HG02763 (cell line): ENCODE results near the gene CAMK1.

Source experiments
- ATAC-seq: cut with Tn5 transposase; IDR thresholded peaks from one replicate; pipeline ENCODE4 v1.9.1; 2021; ENCODE audit warnings: mild to moderate bottlenecking, moderate library complexity; ENCODE audit not compliant: unreplicated experiment

CAMK1 gene

GRCh38 chr3:9743548-9743947 lies 26.2 kb downstream of the CAMK1 start:
- no peak for ATAC-seq

DNA sequence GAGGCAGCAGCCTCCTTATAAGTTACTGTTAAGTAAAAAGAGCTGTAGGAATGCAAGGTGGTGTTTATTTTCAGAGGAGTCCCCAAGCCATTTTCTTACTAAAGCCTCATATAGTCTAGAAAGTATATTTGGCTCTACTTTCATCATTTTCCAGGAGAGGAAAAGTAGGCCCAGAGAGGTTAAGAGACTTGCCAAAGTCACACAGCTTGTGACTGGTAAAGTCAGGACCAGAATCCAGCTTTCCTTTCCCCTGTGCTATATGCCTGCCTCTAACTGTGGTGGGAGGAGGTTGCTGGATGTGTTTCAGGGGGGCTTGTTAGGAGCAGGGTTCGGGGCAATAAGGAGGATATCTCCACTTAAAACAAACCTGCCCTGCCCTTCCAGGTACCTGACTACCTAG lies 27.2 kb downstream of the CAMK1 start:
- no peak for ATAC-seq

GRCh38 chr3:9739181-9739580 lies 30.6 kb downstream of the CAMK1 start:
- no peak for ATAC-seq

DNA sequence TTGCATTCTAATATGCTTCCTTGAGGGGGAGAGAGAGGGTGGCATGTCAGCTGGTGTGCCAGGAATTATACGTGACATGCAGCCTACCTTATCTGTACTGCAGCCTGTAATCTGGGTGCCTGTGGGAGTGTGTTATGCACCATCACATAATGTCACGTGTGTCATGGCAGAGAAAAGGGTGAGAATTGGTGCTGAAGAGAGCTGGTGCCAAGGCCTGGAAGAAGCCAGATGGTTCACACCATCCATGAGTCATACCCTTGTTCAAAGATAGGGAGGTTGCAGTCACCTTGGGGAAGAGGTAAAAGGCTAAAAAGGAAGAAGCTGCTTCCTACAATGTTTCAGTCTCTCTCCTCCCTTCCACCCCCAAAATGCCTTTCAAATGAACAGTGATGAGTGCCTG lies 32.9 kb downstream of the CAMK1 start:
- ATAC-seq: no peak

DNA sequence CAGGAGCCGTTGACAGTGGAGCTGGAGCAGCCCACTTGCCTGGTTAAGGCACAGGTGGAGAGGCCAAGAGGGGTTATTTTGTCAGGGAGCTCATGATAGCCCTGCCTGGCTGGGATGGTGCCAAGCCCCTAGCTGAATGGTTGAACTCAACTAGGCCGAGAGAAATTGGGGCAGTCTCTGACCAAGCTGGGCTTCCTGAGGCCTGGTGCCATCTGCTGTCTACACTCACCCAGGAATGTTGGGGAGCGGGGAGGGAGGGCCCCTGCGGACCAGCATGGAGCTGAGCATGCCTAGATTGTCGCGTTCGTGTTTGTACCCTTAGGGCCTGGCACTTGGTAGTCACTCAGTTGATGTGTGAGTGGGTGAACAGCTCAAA lies 37.0 kb downstream of the CAMK1 start:
- ATAC-seq: no peak

- peak; percentile 3 for ATAC-seq
Observed at GRCh38 chr3:9732080-9732739, 37.5 kb downstream of the CAMK1 start.

DNA sequence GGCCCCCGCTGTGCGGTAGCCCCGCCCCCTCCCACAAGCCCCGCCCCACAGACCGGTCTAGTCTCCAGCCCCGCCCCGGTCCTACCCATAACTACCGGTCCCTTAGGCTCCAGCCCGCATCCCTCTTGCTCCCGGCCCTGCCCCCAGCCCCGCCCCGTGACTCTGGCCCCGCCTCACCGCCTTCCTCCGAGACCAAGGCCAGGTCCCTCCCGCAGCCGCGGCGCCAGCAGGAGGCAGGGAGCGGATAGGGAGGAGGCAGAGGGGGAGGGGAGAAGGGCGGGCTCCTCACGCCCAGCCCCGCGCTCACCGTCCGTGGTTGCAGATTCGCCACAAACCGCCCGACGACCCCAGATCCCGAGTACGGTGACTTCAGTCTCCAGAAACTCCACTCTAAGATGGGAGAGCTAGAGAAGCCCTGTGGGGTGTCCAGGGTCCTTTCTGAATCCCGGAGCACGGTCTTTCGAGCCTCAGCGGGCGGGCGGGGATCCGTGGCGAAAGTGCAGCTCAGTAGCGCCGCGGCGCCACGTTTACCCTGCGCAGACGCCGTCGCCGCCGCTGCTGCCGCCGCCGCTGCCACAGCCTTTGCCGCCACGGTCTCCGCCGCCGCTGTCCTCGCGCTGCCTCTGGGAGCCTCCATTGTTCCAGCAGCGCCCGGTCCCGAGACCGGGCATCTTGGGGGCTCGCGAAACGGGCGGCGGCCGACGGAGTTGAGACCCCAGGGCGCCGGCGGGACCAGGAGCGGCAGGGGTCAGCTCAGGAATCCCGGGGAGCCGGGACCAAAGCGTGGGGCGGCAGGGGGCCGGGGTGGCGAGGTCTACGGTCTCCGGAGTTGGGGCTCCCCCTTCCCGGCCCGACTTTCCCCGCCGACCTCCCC lies 38.3 kb downstream of the CAMK1 start, which contains the start of gene BRPF1:
BRPF1 (plus strand) TSS at position 530 of the 874 bp plus-strand sequence. CDS start 2,406 bp downstream, outside the sequence.
- peak; percentile 90 for ATAC-seq

GRCh38 chr3:9730657-9731205 lies 39.0 kb downstream of the CAMK1 start:
- ATAC-seq: peak; percentile 42

GRCh38 chr3:9729419-9729818 lies 40.3 kb downstream of the CAMK1 start:
- ATAC-seq: no peak

- ATAC-seq: no peak
Observed at GRCh38 chr3:9727743-9728142, 42.0 kb downstream of the CAMK1 start.

GRCh38 chr3:9727041-9727595 lies 42.6 kb downstream of the CAMK1 start:
- no peak for ATAC-seq

DNA sequence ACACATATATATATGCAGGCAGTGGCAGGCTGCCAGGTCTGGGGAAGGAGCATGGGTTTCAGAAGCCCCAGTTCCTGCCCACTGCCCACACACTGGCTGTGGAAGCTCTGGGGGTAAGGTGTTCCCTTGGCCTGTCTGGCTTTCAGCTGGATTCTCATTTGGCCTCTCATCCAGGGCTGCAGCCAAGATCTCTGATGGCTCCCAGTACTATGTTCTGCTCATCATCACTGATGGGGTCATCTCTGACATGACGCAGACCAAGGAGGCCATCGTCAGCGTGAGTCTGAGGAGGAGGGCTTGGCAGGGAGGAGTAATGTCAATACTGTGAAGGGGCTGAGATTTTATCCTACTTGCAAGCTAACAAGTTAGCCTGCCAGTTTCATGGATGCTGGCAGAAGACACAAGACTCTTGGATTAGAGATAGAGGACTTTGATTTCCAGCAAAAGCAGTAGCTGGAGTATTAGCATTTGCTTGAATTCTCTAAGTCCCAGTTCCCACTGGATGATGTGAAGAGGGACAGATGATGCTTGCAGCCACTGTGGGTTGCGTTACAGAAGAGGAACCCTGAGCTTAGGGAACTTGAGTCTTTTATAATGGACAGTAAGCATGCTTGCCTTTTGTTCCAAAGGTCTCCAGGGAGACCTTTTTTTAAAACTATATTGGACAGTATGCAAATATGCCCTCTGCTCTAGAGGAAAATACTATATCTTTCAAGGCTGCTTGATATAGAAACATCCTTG lies 43.8 kb downstream of the CAMK1 start:
- ATAC-seq: no peak

- no peak for ATAC-seq
Observed at GRCh38 chr3:9721700-9722060, 48.1 kb downstream of the CAMK1 start.

DNA sequence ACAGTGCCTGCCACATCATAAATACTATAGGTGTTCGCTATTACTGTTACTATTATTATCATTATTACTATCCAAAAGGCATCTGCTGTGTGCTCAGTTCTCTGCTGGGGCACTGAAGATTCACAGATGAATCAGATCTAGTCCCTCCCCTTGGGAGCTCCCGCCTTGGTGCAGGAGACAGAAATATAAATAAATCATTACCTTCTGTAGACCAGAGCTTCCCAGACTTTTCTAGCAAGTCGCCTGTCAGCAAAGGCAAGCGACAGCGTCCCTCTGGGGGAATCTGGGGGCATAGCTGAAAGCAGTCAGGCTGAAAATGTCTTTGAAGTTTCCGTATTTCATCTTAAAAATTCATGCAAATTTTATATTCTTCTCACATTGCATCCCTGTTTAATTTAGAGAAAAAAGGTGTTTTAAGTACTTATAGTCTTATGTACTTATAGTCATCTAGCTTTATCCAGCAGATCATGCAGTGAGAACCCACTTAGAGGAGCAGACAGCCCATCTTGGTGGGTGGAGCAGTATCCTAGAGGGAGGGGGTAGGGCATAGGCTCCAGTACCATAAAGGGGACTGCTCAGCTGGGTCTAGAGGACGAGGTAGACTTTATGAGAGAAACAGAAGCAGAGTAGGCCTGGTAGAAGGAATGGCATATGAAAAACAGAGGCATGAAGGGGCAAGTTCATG lies 48.6 kb downstream of the CAMK1 start:
- ATAC-seq: no peak

- ATAC-seq: no peak
Observed at GRCh38 chr3:9718118-9718517, 51.6 kb downstream of the CAMK1 start.

DNA sequence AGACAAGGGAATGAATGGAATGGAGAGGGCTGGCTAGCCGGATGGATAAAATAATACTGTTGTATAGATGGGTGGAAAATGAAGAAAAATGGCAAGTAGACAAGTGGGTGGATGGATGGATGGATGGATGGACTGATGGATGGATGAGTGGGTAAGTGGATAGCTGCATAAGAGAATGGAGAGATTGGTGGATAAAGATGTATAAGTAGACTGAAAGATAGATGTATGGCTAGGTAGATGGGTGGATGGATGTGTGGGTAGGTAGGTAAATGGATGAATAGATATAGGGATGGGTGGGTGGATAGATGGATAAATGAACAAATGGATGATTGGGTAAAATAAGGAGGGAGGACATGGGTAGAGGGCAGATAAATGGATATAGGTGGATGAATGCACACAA lies 52.2 kb downstream of the CAMK1 start:
- no peak for ATAC-seq

GRCh38 chr3:9716801-9717555 lies 52.8 kb downstream of the CAMK1 start:
- no peak for ATAC-seq

DNA sequence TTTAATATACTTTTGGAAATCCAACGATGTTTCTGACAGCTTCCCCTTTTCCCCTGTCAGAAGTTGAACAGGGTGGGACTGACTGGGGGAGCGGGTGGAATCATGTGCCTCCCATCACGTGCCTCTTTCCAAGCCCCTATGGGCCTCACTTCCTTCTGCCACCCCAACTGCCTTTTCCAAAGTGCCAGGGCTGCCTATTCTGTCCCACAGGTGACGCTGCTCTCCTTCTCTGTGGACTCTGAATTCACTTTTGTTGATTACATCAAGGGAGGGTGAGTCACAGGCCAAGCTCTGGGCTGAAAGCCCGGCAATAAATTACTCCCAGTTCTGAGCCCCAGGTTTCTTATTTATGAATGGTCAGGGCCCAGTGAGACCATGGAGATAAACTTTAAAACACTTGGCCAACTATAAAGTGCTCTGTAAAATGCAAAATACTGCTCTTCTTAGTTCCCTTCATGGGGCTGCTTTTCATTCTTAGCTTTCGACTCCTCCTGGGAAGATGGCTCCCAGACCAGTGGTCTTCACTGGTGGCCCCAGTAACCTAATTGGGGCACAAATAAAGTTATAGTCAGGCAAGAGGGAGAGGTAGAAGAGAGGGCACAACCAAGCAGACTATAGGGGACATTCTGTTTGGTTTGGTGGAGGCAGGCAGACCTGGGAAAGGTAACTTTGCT lies 53.8 kb downstream of the CAMK1 start:
- ATAC-seq: no peak

DNA sequence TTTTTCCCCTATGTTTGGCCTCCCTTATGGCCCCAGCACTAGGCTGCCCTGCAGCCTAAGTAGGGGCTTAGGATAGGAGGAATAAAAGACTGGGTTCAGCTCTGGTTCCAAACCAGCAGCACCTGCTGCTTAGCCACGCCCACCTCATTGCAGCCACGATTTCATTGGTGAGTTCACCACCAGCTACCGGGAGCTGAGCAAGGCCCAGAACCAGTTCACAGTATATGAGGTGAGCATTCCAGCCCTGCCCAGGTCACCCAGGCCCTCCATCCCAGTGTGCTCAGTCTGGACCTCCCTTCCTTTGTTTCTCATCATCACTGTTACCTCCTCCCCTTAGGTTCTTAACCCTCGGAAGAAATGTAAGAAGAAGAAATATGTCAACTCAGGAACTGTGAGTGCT lies 54.6 kb downstream of the CAMK1 start:
- no peak for ATAC-seq
